22Rv1 (cell line): Measurements from ENCODE around the gene RPS23.
"Not testable (repeated sequence)": the region's sequence is repeated elsewhere in the genome, so short reads cannot be mapped to it uniquely, and the experiment has no call there.

ENCODE experiments used
- CTCF ChIP-seq: fragments of 450-650 bp; IDR thresholded peaks from 2 replicates; pipeline ENCODE4 v1.5.1; 2017; ENCODE audit warnings: mild to moderate bottlenecking
- ZFX ChIP-seq: fragments of 450-650 bp; IDR thresholded peaks from 2 replicates; pipeline ENCODE4 v1.6.1; 2017; ENCODE audit warnings: antibody characterized with exemption, borderline replicate concordance

- TF ChIP-seq CTCF, ZFX: not testable (repeated sequence)
These were observed 10.7 kb downstream of the RPS23 start for GRCh38 chr5:82267297-82267933.
